GM12864 (cell line): Measurements from ENCODE around the gene LAPTM5.

ENCODE experiments used
- DNase-seq: peaks from one replicate; pipeline ENCODE4 v3.0.0-alpha.2; 2011; ENCODE audit warnings: low read depth
- H3K4me3 ChIP-seq: 2 replicates; pipeline ENCODE4 v1.5.1; 2011; ENCODE audit warnings: mild to moderate bottlenecking, low read depth, low read length, control low read depth
- TF ChIP-seq, protein P1 (sequence below): IDR thresholded peaks from 2 replicates; pipeline ENCODE4 v1.5.1; 2011; ENCODE audit warnings: low read depth, mild to moderate bottlenecking, moderate library complexity, low read length, control low read depth, inconsistent platforms; ENCODE audit errors: missing control alignments

The LAPTM5 gene

DNA sequence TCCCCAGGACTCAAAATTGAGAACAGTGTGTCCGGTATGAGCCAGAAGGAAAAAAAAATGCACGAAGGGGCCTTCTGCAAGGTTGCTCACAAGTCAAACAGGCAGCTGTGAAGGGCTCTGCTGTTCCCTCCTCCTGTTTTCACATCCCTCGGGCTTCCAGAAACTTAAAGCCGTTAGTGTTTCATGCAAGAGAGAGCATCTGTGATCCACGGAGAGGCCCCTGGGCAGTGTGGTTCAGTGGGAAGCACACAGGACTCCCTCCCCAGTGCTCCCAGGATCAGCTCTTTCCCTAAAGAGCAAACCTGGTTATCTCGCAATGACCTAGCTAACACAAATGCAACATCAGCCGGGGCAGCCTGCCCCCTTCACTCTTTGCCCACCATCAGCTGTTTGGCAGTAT is 31.3 kb downstream of the LAPTM5 start:
- no peak overlapping the region for H3K4me3 ChIP-seq
- TF ChIP-seq, protein P1, sequence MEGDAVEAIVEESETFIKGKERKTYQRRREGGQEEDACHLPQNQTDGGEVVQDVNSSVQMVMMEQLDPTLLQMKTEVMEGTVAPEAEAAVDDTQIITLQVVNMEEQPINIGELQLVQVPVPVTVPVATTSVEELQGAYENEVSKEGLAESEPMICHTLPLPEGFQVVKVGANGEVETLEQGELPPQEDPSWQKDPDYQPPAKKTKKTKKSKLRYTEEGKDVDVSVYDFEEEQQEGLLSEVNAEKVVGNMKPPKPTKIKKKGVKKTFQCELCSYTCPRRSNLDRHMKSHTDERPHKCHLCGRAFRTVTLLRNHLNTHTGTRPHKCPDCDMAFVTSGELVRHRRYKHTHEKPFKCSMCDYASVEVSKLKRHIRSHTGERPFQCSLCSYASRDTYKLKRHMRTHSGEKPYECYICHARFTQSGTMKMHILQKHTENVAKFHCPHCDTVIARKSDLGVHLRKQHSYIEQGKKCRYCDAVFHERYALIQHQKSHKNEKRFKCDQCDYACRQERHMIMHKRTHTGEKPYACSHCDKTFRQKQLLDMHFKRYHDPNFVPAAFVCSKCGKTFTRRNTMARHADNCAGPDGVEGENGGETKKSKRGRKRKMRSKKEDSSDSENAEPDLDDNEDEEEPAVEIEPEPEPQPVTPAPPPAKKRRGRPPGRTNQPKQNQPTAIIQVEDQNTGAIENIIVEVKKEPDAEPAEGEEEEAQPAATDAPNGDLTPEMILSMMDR = no peak
- DNase-seq = no peak

DNA sequence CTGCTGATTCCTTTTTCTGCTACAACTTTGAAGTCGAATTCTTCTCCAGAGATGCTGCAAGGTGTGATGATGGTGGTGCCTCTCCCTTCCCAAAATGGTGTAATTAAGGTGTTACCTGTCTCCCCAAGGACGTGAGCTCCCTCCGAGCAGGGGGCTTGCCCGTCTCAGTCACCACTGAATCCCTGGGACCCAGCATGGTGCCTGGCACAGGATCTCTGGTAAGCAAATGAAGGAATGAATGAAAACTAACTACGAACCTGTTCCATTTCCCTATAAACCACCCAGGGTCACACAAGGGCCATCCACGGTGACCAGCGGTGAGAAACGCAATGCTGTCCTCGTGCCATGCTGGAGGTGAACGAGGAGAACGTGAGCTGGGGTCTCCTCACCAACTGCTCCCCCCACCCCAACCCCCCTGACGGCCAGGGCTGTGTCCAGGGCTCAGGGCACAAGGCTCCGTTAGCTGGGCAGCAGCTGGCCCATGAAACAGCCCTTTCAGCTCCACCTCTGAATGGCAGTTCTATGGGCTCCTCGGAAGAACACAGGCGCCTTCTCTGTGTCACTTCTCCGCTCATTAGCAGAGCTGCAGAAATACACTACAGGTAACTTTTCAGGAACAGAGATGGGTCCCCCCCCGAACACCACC is 32.0 kb downstream of the LAPTM5 start:
- TF ChIP-seq, protein P1 = no peak
- no peak for DNase-seq
- H3K4me3 ChIP-seq = no peak overlapping the region

DNA sequence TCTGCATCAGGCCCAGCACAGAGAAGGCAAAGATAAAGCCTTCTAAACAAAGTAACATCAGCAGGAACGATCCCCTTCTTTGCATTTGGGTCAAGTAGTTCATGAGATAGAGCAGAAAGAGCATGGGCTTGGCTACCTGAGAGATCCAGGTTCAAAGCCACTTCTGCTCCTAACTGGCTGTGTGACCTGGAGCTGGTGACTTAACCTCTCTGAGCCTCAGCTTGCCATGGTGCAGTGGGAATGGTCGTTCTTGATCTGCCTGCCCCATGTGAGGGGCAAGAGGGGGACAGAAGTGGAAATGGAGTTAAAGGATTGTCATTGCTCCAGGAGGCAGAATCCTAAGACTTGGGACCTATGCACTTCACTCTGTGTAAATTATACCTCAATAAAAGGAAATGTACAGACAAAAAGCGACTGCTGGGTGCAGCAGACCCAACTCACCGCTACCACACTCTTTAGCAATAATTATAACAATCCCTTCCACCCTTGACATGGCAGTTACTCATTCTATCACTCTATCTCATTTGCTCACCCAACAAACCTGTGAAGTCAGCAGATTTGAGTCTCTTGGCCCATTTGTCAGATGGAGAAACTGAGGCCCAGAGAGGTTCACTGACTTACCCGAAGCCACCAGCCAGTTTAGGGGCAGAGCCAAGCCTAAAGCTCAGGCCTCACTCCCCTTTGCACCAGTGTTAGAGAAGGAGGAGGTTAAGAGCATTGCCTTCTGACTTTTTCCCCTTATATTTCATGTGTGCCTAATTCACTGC is 32.7 kb downstream of the LAPTM5 start:
- H3K4me3 ChIP-seq = no peak overlapping the region
- no peak for DNase-seq
- TF ChIP-seq, protein P1 = no peak

DNA sequence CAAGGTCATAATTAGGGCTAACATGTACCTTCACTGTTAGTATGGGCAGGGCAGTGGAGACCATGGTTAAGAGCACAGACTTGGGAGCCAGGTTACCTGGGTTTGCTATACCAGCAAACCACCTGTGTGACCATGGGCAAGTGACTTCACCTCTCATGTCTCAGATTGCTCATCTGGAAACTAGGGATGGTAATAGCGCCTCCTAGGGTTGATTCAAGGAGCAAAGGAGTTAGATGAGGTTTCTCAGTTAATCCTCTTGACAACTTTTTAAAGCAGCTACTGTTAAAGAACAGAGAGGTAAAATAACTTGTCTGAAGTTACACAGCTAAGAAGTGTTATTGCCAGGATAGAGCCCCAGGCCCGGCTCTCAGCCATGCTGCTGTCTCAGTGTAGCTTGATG is 33.4 kb downstream of the LAPTM5 start:
- TF ChIP-seq, protein P1 = peak; percentile 53
- no peak for DNase-seq
- H3K4me3 ChIP-seq = no peak overlapping the region

DNA sequence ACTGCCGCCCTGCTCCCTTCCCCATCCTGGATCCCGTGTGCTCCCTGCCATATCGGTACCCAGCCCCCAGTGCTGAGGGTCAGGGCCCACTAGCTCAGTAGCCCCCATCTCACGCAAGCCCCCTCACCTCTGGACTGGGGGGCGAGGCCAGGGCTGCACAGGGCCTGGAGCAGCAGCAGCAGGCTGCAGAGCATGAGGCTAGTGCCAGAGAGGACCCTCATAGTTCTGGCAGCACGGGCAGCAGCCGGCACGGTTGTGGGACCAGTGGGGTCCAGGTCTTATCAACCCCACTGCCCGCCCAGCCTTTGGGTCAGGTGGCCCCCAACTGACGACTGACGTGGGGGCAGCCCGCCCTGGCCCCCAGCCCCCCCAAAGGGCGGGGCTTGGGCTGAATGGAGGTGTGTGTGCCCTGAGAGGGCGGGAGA is 34.2 kb downstream of the LAPTM5 start, which contains the start of gene MATN1:
Gene MATN1, minus strand, starts transcription at position 255 of the 425 bp plus-strand sequence. Its CDS starts 34 bp downstream, at position 221.
- TF ChIP-seq, protein P1 = no peak
- no peak for DNase-seq
- no peak within 1 kb of the TSS for H3K4me3 ChIP-seq

DNA sequence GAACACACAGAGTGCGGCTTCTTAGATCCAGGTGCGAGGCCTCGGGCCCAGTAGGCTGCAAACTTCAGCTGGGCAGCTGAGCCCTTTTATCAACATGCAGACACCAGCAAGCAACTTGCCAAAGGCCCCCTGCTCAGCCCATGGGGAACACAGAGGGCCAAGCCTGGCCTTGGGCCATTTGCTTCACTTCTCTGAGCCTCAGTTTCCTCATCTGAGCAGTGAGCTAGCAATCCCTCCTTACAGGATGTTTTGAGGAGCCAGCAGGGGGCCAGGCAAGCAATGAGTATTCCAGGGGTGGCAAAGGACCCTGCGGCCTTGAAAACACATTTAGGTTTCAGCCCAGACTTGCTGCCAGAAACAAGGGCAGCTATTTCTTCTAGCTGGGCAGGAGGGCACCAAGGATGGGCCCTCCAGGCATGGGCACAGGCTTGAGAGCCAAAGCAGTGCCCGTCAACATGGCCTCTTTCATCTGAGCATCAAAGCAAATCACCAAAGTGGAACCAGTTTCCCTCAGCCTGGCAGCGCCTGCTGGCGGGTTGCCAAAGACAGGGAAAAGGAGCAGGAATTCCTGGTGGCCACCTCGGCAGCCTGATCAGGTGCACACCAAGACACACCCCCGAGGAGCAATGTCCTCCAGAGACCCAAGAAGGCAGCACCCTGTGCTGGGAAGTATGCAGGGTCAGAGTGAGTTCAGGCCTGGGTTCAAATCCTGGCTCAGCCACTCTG is 35.6 kb downstream of the LAPTM5 start:
- TF ChIP-seq, protein P1 = no peak
- no peak overlapping the region for H3K4me3 ChIP-seq
- no peak for DNase-seq
